ENCODE data around the gene HELLS. TPM values are rescaled to one million over a fixed set of nuclear protein-coding genes. Genes with fewer than 3 reads are reported as not detected.
"Not testable (repeated sequence)": the region's sequence is repeated elsewhere in the genome, so short reads cannot be mapped to it uniquely, and the experiment has no call there.

Gene HELLS
- total and polyA plus RNA-seq, 2 experiments from 2014 or later, result 776 to 913 TPM

- no peak for ATAC-seq
These were observed 21.4 kb upstream of the HELLS start for GRCh38 chr10:94524146-94524545.

GRCh38 chr10:94524711-94525110, 20.9 kb upstream of the HELLS start:
- Histone ChIP-seq H3K4me3 (no peak overlapping the region), H3K36me3 (ENCODE audit: insufficient read depth) (no peaks in the 10 kb centered on the region), H3K9me2 (ENCODE audit: insufficient read depth) (no peaks in the 10 kb centered on the region), H3K79me2 (replicated peaks; ENCODE audit: insufficient read depth) (no peaks in the 10 kb centered on the region), H3F3A (replicated peaks; ENCODE audit: low read depth) (no peaks in the 10 kb centered on the region), H3K27me3 (ENCODE audit: insufficient read depth) (no peaks in the 10 kb centered on the region), H4K20me1 (replicated peaks; ENCODE audit: insufficient read depth) (no peaks in the 10 kb centered on the region), H3K4me2 (no peak overlapping the region), H2AFZ (no peak overlapping the region), H3K4me1 (ENCODE audit: insufficient read depth) (no peaks in the 10 kb centered on the region), H3K27ac (ENCODE audit: low read depth) (no peak overlapping the region)
- Mint-ChIP-seq H3K9me3 (no peaks in the 10 kb centered on the region; the same call in 2 of the 3 replicates), H3K36me3 (ENCODE audit: low read depth) (no peaks in the 10 kb centered on the region), H3K4me3 (no peak overlapping the region), H3K4me1 (peaks cover 3% of the 10 kb centered on the region; the same call in 1 of the 3 replicates), H3K27ac (no peak overlapping the region), H3K27me3 (ENCODE audit: insufficient read depth, low read depth, poor library complexity) (no peaks in the 10 kb centered on the region)
- ATAC-seq (no peak), DNase-seq (ENCODE audit: low spot score) (no peak)
- no peak for TF ChIP-seq CTCF (conservative IDR thresholded peaks at IDR 0.05; ENCODE audit: low read depth in 2 of 2)

More at GRCh38 chr10:94524146-94524545, 21.4 kb upstream of the HELLS start:
- H3K4me2 ChIP-seq, result no peak overlapping the region
- H3K27ac Mint-ChIP-seq, result no peak overlapping the region
- H3K36me3 Mint-ChIP-seq (ENCODE audit: low read depth), result no peaks in the 10 kb centered on the region
- H3K27me3 ChIP-seq (ENCODE audit: insufficient read depth), result no peaks in the 10 kb centered on the region
- no peaks in the 10 kb centered on the region for H3K27me3 Mint-ChIP-seq (ENCODE audit: insufficient read depth, low read depth, poor library complexity)
- no peaks in the 10 kb centered on the region for H3K36me3 ChIP-seq (ENCODE audit: insufficient read depth)
- H4K20me1 ChIP-seq (replicated peaks; ENCODE audit: insufficient read depth), result no peaks in the 10 kb centered on the region
- no peaks in the 10 kb centered on the region for H3K9me2 ChIP-seq (ENCODE audit: insufficient read depth)
- TF ChIP-seq REST (IDR thresholded peaks at IDR 0.05; ENCODE audit: unreplicated experiment) (no peak), ZNF114 (CRISPR knock-in tag; IDR thresholded peaks at IDR 0.05) (no peak), JUNB (IDR thresholded peaks at IDR 0.05; ENCODE audit: unreplicated experiment) (no peak), EZH2phosphoT487 (IDR thresholded peaks at IDR 0.05; ENCODE audit: unreplicated experiment) (no peak)
- no peaks in the 10 kb centered on the region for H3F3A ChIP-seq (replicated peaks; ENCODE audit: low read depth)
- H3K4me3 ChIP-seq, result no peak overlapping the region
- H3K79me2 ChIP-seq (replicated peaks; ENCODE audit: insufficient read depth), result no peaks in the 10 kb centered on the region
- peak overlapping the region; percentile 73; the same call in 1 of the 2 replicates for H2AFZ ChIP-seq
- H3K27ac ChIP-seq (ENCODE audit: low read depth), result no peak overlapping the region
- peaks cover 3% of the 10 kb centered on the region; the same call in 1 of the 3 replicates for H3K4me1 Mint-ChIP-seq
- DNase-seq (ENCODE audit: low spot score), result no peak
- no peak overlapping the region for H3K4me3 Mint-ChIP-seq
- no peaks in the 10 kb centered on the region for H3K9me3 Mint-ChIP-seq
- H3K4me1 ChIP-seq (ENCODE audit: insufficient read depth), result no peaks in the 10 kb centered on the region

- not testable (repeated sequence) for H3K4me3 Mint-ChIP-seq; H3F3A ChIP-seq (replicated peaks; ENCODE audit: low read depth); H3K36me3 Mint-ChIP-seq (ENCODE audit: low read depth); H3K36me3 ChIP-seq (ENCODE audit: insufficient read depth); ATAC-seq; H2AFZ ChIP-seq; H3K27ac Mint-ChIP-seq; H3K4me1 ChIP-seq (ENCODE audit: insufficient read depth); DNase-seq (ENCODE audit: low spot score); H3K27ac ChIP-seq (ENCODE audit: low read depth); H3K27me3 Mint-ChIP-seq (ENCODE audit: insufficient read depth, low read depth, poor library complexity); H3K79me2 ChIP-seq (replicated peaks; ENCODE audit: insufficient read depth); H3K4me3 ChIP-seq; H3K9me3 Mint-ChIP-seq; H3K27me3 ChIP-seq (ENCODE audit: insufficient read depth); H3K4me1 Mint-ChIP-seq; H3K9me2 ChIP-seq (ENCODE audit: insufficient read depth); H3K4me2 ChIP-seq; H4K20me1 ChIP-seq (replicated peaks; ENCODE audit: insufficient read depth)
These were observed 14.0 kb upstream of the HELLS start for GRCh38 chr10:94531550-94531949.

Measured in GM23338 (cell line).